Right ventricle myocardium superior (tissue), 1 donor: Measurements from ENCODE around the gene MROH2A. TPM values are rescaled to one million over a fixed set of nuclear protein-coding genes. Genes with fewer than 3 reads are reported as not detected.

Source experiments
- ATAC-seq: fragments of 200-7000 bp; cut with Tn5 transposase; one replicate; pipeline ENCODE4 v1.9.1; 2020; ENCODE audit warnings: mild to moderate bottlenecking; ENCODE audit not compliant: poor library complexity
- DNase-seq: peaks from one replicate; pipeline ENCODE4 v3.0.0-alpha.2; 2020
- intact Hi-C: fragments of 100-400 bp; cut with DNase I; formaldehyde crosslinking; loops from one replicate; pipeline ENCODE4 v1.11.2; 2022
- total RNA-seq: library from RNA; stranded (reverse); fragmentation: NEBNext Ultra II Directional; extraction: Animal tissue kit (Norgen Biotek cat#: 25700); gene quantifications from one replicate; pipeline ENCODE4 v1.2.1, GENCODE V29; 2021
- donor health status: DM: no; HTN: yes; CAD: no; lungs with severe emphysema.

MROH2A gene
- total RNA-seq, 1 donor from 2014 or later, result not detected

DNA sequence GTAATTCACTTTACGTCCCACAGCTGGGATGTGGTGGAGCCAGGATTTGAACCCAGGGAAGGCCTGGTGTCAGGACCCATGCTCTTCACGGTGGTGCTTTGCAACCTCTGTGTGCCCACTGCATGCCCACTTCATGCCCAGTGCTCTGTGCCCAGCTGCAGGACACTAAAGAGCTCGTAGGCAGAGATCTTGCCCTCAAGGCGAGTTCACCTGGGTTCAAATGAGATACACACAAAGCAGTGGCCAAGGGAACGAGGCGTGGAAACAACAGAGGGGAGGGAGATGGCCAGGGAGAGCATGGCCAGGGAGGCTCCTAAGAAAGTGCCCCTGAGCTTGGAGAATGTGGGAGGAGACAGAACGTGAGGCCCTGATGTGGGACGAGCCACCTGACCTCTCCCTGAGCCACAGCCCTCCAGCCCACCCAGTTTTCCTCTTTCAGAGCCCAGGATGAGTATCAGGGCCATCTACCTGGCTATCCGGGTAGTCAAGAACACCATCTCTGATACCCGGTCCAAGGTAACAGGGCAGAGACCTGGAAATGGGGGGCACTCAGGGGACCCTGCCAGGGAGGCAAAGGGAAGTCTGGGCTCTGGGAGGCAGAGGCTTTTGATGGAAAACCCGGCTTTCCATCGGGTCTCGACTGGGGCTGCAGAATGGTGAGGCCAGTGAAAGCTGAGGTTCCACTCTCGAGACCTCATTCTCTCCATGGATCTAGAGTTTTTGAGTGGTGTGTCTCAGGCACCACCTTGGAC, 20.4 kb downstream of the MROH2A start:
- no peak for ATAC-seq
- DNase-seq, result no peak
- intact Hi-C loops, result no loop called here

DNA sequence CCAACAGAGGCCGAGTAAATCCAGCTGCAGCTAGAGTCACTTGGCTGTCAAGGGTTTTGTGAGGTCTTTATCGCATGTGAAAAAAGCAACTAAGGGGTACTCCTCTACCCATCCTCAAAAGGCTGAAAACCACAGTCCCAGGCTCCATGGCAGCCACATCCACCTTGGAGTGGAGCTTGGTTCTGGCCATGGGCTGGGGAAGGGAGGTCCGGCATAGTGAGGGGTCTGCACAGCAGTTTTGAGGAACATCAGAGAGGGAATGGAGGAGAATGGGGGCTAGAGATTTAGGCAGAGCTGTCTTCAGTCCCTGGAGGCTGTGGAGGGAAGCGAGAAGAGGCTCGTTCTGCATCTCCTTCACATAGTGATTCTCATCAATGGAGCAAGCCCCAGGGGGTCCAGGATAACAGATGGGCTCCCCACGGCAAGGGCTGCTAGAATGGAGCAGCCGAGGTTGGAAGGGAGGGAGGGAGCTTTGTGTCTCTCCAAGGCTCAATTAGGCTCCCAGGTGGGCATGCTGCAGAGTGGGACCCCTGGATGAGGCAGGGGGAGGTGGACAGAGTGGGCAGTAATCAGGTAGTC, 21.0 kb downstream of the MROH2A start:
- DNase-seq (no peak), ATAC-seq (no peak)
- intact Hi-C loops, result no loop called here

DNA sequence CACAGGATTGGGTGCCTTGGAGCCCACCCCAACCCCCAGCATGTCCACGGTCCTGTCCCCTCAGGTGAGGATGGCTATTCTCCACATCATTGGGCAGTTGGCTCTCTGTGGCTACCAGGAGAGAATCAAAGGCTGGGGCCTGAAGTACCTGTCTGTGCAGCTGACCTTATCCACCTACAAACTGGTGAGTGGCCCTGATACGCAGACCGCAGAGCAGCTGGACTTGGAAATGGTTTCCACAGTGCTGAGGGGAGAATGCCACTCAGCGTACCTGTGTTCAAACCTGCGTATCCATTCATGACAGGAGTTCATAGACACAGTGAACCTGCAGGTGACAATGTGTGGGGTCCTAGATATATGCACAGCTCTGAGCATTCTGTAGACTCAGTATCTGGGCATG, 21.6 kb downstream of the MROH2A start:
- intact Hi-C loops, result no loop called here
- DNase-seq (no peak), ATAC-seq (no peak)

DNA sequence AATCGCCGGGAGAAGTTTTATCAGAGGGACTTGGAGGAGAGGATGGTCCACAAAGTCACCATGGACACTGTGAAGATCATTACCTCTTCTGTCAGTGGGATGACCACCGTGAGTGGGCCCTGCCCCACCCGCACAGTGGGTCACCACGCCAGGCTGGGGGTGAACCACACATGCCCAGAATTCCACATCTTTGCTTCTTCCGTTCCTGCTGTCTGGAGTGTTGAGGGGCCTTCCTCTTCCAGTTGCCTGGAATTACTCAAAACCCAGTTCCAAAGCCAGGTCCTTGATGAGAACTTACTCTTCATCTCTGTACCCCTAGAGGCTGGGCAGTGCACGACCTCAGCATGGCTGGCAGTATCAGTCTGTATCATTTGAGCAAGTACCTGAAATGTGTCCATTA, 22.1 kb downstream of the MROH2A start:
- intact Hi-C loops, result no loop called here
- DNase-seq (no peak), ATAC-seq (no peak)

DNA sequence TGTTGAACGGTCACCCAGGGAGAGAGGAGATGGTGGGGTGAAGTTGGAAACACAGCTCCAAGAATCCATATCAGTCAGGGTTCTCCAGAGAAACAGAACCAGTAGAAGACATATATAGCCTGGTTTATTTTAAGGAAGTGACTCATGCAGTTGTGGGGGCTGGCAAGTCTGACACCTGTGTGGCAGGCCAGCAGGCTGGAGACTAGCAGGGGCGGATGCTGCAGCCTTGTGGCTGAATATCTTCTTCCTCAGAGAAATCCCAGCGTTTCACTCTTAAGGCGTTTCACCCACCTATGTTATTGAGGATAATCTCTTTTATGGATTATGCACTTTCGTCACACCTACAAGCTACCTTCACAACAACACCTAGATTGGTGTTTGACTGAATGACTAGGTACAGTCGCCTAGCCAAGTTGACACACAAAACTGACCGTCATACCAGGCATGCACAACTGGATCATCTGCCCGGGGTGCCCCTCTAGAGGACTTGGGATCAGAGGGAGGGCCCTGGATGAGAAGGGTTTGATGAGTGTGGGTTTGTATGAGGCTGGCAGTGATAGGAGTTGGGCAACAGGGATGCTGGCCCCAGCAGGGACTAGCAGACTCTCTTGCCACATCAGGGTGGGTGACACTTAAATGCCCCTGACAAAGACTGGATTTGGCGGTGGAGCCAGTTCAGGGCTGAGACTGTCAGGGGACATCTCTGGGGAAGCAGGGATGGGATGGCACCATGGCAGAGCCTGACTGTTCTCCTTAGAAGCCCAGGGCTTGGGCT, 23.4 kb downstream of the MROH2A start:
- ATAC-seq, result no peak
- intact Hi-C loops, result no loop called here
- DNase-seq, result no peak

DNA sequence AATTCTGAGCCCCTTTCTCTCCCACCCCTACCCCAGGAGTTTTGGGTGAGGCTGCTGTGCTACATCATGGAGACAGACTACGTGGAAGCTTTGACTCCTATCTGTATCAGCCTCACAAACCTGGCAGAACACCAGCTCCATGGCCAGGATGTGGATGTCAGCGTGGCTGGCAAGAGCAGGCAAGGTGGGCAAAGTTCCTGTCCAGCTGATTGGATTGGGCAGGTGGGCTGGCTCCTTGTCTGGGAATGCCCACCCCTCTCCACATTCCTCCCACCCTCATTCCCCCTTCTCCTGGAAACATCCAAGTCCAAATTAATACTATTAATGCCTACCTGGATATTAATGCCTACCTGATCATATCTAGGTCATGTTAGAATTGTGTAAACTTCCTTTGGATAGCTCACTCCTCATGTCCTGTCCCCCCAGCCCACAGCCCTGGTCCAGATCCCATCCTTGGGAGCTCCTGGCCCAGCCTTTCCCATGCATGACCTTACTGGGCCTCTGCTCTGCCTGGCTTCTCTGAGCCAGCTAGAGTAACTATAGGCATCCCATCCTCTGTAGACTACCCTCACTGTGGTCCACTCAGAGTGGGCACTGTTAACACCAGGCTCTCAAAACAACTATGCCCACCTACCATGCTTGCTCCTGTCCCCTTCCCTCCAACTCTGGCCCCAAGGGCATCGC, 24.1 kb downstream of the MROH2A start:
- no peak for DNase-seq

DNA sequence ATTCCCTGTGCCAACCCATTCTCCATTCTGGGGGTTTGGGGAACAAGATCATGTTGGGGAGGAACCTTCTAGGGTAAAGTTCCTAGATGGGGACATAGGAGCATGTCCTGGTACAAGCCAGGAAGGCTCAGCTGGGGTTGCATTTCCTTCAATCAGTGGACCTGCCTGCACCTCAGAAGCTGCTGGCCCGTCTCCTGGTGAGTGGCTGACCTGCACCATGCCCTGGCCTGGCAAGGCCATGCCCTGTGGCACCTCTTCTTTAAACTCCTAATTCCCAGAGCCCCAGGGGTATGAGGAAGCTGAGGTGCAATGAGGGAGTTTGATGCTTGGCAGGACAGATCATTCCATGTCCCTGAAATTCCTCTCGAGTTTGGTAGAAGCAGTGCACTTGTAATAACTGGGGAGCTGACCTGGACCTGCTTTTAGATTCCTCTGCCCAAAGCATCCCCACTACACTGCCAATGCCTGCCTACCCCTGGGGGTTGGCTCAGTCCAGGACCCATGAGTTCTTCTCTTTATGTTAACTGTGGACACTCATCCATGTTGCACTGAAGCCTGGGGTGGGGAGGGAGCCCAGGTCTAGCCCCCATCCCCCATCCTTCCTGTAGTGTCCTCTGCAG, 25.3 kb downstream of the MROH2A start:
- ATAC-seq (no peak), DNase-seq (no peak)
- intact Hi-C loops, result no loop called here

More for the DNA sequence above, 24.1 kb downstream of the MROH2A start:
- intact Hi-C loops, result no loop called here
- no peak for ATAC-seq

DNA sequence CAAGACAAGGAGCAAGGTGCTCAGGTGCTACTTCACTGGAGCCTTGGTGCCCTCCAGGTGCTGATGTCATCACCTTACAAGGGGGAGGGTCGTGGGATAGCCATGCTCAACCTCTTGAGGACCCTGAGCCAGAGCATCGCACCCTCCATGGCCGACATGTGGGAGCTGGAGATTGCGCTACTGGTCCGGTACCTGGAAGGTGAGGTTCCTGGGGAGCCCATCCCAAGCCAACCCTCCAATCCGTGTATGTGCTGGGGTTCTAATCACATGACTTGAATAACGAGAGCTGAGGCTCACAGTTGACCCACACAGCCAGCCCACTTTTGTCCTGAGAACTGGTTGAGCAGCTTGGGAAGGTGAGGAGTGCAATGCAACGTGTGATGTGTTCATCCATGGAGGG, 25.9 kb downstream of the MROH2A start:
- ATAC-seq, result no peak

DNA sequence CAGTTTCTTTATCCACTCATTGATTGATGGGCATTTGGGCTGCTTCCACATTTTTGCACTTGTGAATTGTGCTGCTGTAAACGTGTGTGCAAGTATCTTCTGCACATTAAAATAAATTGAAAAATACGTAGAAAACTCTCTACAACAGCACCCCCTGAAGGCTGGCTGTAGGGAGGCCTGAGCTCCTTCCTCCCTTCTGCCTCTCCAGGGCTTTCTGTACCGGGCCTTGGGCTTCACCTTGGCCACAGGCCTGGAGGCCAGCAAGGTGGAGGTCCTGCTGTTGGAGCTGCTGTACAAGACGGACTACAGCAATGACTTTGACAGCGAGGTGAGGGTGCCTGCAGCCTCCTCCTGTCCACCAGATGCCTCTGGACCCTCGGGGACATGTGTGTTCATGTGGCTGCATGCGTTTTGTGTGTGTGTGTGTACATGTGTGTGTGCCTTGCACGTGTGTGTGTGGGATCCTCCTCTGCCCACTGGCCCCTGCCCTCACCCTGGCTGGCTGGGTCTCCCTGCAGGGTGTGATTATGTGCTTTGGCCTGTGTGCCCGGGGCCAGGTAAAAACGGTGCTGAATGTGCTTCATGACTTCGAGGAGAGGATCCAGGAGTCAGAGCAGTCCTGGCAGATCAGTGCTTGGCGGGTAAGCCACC, 29.2 kb downstream of the MROH2A start:
- ATAC-seq (no peak), DNase-seq (peak; percentile 24)
- intact Hi-C loops, result no loop called here

More for the DNA sequence above, 25.9 kb downstream of the MROH2A start:
- no peak for DNase-seq
- intact Hi-C loops, result no loop called here

DNA sequence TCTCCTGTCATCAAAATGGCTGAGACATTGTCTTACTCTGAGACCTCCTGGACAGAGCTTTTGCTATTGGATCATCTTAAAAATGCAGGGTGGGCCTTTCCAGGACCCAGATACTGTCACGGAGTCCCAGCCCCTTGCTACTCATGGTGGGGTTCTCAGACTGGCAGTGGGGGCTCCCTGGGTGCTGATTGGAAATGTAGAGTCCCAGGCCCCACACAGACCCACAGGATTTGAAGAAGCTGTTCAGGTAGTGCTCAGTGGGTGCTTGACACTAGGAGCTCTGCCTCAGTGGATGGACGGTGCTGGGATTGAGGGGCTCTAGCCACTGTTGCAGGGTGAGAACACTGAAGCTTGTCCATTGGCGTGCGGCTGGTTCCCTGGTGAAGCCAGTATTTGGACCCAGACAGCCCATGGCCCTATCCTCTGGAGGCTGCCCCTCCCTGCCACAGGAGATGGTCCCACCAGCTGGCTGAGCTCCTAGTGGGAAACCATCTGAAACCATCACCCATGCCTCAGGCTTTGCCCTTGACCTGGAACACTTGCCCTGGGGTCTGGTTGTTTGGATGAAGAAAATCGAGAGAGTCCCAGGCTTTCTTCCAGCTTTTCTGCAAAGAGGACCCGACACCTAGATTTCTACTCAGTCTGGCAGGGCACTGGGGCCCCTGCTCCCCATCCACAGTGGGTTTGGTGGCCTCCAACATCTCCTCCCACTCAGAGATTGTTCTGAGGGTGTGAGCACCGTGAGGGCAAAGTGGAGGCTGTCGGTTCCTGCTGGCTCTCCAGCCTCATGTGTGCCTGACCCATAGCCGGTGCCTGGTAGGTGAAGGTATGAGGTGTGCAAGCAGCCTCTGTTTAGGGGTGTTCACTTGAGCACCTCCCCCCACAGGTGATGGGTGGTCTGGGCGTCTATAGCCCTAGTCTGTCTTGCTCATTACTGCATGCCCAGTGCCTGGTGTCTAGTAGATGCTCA, 30.1 kb downstream of the MROH2A start:
- intact Hi-C loops, result no loop called here
- DNase-seq, result no peak
- no peak for ATAC-seq

DNA sequence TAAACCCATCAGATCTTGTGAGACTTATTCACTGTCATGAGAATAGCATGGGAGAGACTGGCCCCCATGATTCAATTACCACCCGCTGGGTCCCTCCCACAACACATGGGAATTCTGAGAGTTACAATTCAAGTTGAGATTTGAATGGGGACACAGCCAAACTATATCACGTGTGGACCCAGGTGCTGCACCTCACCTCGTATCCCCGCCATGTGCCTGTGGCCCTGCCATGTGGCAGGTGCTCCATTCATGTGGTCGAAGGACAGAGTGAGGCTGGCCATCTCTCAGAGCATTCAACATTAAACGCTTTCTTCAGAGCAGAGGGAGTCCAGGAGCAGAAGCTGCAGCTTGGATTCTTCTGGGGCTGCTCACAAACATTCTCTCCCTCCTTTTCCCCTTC, 32.3 kb downstream of the MROH2A start:
- DNase-seq (no peak), ATAC-seq (no peak)
- intact Hi-C loops, result no loop called here

DNA sequence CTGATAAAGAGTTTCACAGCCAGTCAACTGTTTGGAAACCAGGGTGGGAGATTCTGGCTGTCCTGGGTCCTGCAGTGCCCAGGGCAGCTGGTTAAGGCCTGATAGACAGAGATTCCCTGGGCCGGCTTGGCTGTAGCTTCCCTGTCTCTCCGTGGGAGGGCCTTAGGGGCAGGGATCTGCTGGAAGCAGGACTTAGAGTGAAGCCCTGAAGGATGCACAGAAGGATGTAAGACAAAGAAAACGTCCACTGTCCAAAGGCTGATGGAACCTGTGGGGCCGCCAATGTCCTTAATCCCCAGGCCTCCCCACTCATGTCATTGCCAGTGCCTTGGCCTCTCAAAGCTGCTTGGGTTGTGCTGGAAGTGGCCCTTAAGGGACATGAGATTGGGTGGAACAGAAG, 33.0 kb downstream of the MROH2A start:
- DNase-seq, result no peak
- intact Hi-C loops, result no loop called here
- ATAC-seq, result no peak

DNA sequence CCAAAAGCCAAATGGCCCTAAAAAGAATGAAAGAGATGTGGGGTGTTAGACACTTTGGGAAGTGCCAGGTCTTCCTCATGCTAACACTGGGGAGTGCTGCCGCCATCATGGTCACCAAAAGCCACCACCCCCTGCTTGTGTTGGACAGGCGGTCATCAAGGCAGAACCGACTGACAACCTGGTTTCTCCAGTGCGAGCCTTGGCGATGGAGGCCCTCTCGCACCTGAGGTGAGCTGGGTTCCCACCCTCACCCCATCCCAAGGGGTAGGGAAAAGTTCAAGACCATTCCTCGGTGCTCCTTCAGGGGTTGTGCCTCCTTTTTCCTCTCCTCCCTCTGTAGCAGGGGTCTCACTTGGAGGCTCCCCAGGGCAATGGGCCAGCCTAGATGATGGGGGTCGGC, 33.6 kb downstream of the MROH2A start:
- intact Hi-C loops, result no loop called here
- DNase-seq (no peak), ATAC-seq (no peak)

DNA sequence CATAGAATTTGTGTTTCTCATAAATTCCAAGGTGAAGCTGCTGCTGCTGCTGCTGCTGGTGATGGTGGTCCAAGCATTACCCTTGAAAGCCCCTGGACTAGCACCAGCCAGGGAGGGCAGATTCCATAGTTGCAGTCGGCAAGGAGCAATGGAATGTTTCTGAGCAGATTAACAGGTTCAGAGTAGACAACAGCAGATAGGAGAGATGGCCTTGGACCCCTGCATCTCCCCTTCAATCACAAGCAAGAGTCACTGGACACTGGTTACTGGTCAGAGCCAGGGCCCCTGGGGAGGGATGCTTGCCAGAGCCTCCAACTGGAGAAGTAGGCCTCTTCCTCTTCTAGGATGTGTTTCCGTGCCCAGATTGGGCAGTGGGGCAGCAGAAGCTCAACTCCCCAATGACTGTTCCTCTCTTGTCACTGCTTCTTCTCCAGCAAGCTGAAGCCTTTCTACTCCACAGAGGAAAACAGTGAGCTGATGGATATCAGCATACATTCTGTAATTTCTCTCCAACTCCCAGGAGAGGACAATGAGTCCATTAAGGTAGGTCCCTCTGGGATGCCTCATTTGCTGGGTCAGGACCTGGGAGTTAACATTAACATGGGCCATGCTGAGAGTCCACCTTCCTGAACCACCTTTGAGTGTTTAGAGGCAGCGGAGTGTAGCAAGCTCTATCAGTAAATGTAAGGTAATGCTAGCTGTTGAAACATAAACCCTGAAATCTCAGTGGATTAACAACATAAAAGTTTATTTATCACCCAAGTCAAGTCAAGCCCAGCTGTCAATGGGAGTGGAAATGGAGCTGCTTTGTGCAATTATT, 35.3 kb downstream of the MROH2A start:
- intact Hi-C loops, result no loop called here
- ATAC-seq (no peak), DNase-seq (no peak)

DNA sequence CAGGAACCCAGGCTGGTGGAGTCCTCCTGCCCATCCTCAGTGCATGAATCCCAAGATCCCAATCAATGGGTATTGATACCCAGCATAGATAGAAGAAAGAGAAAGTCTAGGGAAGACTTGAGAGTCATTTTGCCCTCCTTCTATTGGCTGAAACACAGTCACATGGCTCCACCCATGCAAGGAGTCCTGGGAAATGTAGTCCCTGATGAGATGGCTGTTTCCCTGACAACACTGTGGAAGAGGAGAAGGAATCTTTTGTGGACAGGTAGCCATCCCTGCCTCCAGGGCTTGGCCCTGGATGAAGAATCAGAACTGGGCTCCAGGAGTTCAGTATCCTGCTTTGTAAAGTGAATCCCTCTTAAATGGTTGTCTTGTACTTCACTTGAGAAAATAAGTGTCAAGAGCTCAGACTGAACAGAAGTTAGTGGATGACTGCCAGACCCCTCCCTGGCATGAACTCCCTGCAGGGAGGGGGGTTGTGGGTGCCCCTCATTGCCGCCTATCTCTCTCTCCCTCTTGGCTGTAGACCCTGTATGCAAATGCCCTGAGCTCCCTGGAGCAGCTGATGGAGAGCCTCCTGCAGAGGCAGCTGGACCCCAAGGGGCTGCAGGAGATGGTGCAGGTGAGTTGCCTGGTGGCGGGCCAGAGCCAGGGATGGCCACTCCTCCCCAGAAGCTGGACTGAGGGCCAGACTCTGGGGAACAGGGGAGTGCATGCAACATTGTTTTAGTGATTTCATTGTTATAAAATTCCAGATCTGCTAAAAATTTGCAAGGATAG, 36.1 kb downstream of the MROH2A start:
- ATAC-seq, result no peak
- DNase-seq, result no peak
- intact Hi-C loops, result no loop called here

DNA sequence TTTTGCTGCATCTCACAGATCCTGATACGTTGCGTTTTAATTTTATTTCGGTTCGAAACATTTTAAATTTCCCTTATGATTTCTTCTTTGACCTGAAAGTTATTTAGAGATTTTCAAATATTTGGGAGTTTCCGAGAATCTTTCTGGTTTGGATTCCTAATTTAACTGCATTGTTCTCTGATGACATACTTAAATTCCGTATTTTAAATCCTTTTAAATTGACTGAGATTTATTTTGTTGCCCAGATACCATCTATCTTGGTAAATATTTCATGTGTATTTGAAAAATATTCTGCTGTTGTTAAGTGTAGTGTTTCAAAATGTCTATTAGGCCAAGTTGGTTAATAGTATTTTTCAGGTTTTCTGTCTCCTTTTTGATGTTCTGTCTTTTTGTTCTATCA, 37.7 kb downstream of the MROH2A start:
- intact Hi-C loops, result no loop called here
- no peak for DNase-seq
- no peak for ATAC-seq
